DMS114 treated with DMSO at 0.1 percent for 48 hours (cell line): ENCODE measurements around the gene ANKRD36B.
"Not testable (repeated sequence)": the region's sequence is repeated elsewhere in the genome, so short reads cannot be mapped to it uniquely, and the experiment has no call there.

ENCODE experiments used
- DNase-seq: peaks from one replicate; lab custom pipeline; 2025; ENCODE audit not compliant: unreplicated experiment; lab: John Stamatoyannopoulos, UW

Gene ANKRD36B

DNA sequence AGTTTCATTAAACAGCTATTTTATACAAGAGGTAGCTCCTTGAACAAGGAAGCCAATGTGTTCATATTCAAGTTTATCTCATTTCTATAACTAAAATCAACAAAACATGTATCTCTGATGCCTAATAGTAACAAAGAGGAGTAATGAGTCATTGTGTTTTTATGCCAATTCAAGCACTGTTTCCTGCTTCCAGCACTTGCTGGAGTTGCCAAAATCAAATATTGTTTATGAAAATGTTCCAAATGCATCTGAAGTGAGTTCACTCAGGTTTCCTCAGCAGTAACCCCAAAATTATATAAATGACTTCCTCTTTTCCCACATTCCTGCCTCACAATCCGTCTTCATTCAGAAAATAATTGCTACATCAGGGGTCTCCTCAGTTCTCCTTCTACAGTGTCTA is 39.2 kb downstream of the ANKRD36B start:
- not testable (repeated sequence) for DNase-seq

DNA sequence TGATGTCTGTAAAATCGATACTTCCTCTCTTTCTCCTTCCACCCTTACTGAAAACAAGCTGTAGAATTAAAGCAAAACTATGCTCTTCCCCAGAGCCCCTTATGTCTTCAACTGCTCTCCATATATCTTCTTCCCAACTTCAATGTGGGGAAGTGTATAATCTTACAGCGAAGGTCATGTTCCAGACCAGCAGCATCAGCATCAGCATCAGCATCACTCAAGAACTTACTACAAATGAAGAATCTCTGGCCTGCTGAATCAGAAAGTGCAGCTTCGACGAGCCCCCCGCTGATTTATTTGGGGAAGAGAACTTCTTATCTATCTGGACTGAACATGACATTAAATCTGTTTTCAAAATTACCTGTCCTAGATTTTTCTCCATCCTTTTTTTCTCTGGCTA is 40.6 kb downstream of the ANKRD36B start:
- DNase-seq = not testable (repeated sequence)

DNA sequence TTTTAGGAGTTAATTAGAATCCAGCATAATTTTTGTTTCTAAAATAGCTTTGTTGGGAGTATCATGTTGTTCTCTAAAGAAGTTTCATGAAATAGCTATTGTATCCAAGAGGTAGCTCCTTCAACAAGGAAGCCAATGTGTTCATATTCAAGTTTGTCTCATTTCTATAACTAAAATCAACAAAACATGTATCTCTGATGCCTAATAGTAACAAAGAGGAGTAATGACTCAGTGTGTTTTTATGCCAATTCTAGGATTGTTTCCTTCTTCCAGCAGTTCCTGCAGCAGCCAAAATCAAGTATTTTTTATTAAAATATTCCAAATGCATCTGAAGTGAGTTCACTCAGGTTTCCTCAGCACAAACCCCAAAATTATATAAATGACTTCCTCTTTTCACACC is 41.1 kb downstream of the ANKRD36B start:
- not testable (repeated sequence) for DNase-seq

DNA sequence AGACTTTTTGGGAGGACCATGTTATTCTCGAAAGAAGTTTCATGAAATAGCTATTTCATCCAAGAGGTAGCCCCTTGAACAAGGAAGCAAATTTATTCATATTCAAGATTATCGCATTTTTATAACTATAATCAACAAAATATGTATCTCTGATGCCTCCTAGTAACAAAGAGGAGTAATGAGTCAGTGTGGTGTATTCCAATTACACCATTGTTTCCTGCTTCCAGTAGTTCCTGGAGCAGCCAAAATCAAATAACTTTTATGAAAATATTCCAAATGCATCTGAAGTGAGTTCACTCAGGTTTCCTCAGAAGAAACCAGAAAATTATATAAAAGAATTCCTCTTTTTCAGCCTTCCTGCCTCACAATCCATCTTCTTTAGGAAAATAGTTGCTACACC is 43.0 kb downstream of the ANKRD36B start:
- DNase-seq = no peak

DNA sequence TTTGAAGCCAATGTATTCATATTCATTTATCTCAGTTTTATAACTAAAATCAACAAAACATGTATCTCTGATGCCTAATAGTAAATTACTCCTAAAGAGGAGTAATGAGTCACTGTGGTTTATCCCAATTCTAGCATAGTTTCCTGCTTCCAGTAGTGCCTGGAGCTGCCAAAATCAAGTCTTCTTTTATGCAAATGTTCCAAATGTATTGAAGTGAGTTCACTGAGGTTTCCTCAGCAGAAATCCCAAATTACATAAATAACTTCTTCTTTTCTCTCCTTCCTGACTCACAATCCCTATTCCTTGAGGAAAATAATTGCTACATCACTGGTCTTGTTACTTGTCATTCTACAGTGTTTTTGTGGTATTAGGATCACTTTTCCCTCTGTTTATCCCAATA is 44.8 kb downstream of the ANKRD36B start:
- not testable (repeated sequence) for DNase-seq

DNA sequence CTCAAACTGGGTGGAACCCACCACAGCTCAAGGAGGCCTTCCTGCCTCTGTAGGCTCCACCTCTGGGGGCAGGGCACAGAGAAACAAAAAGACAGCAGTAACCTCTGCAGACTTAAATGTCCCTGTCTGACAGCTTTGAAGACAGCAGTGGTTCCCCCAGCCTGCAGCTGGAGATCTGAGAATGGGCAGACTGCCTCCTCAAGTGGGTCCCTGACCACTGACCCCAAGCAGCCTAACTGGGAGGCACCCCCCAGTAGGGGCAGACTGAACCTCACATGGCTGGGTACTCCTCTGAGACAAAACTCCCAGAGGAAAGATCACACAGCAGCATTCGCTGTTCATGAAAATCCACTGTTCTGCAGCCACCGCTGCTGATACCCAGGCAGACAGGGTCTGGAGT is 63.8 kb downstream of the ANKRD36B start:
- not testable (repeated sequence) for DNase-seq

DNA sequence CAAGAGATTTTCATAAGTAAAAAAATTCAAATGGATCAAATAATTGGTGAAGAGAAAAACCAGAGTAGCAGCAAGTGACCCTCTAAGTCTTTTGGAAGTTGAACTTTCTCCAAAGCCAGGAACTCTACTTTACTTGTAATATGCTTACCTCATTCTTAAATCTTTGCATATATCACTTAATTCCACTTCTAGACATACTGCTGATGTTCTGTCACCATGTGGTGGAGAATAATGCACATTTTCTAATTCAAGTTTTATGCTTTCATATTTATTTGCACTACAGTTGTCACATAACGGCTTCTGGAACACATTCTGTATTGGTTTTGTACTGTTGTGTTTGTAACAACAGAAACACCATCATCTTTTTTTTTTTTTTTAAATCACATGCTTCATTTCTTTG is 65.9 kb downstream of the ANKRD36B start:
- not testable (repeated sequence) for DNase-seq

DNA sequence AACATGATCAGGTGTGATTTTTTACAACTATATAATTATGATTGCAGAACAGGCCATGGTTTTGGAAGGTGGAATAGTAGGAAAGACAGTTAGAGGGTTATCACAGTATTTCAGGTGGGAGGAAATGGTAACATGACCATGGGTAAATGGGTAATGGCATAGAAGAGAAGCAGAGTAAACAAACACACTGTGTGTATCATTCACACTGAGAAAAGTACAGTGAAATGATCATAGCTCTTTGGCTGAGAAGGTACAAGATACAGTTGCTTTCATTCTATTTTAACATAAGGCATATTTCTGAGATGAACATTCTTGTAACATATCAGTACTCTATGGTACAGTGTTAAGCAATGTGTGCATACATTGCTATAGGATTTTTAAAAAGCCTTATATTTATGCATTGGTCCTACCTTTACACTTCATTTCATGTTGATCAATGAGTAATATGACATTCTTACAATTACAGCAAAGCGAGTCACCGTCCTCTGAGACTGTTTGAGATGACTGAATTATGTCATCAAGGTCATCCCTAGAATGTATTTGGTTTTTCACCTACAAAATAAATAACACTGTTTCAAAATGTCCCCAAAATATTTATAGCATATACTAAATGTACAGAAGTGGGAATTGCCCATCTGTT is 66.6 kb downstream of the ANKRD36B start:
- not testable (repeated sequence) for DNase-seq

DNA sequence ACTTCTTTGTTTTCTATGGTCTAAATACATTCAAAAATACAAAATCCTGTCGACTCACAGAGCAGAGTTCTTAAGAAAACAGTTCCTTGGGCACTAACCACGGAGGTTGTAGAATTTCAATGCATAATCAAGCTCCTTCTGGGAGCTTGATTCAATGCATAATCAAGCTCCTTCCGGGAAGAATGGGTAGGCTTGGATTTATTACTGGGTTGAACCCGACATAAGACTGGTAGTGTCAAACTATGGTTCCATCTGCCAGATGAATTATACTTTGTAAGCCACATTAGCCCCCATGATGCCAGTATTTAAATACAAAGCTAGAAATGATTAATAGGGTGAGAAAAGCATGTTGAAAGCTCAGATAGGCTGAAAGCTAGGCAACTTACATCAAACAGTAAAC is 94.0 kb downstream of the ANKRD36B start:
- not testable (repeated sequence) for DNase-seq

DNA sequence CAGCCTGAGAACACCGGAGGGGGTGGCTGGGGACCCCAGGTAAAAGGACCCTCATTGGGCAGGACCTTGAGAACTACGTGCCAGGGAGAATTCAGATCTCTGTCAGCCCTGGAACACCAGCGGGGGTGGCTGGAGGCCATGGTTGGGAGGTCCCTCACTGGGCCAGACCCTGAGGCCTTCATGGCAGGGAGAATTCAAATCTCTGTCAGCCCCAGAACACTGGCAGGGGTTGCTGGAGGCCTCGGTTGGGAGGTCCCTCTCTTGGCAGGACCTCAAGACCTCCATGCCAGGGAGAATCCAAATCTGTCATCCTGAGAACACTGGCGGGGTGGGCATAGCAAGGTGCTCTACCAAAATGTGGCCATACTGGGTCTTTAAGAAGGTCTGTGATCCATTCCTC is 99.5 kb downstream of the ANKRD36B start:
- not testable (repeated sequence) for DNase-seq
